ENCODE data around the gene TPCN1.

- TF ChIP-seq CTCF (conservative IDR thresholded peaks at IDR 0.05; ENCODE audit: low read depth, low read length) = no peak
- TF ChIP-seq EZH2 (IDR thresholded peaks at IDR 0.05; ENCODE audit: low read length, unreplicated experiment) = no peak
These were observed 11.7 kb downstream of the TPCN1 start for GRCh38 chr12:113232840-113233585.

Measured in PC-3 (cell line).